Endothelial cell of umbilical vein (primary cell): ENCODE measurements around the gene STK11IP. TPM values are rescaled to one million over a fixed set of nuclear protein-coding genes. Genes with fewer than 3 reads are reported as not detected.

ENCODE experiments used
- BruUV-seq: library from RNA; stranded (reverse); fragments of 400-500 nt; replicated peaks from 2 replicates; lab custom pipeline; 2021; lab: Mats Ljungman, UMichigan
- CTCF ChIA-PET: fragments of 300-600, 350-600 bp; sonication (Branson Sonifier 250); formaldehyde crosslinking; loops from one replicate; lab custom pipeline; 2021; ENCODE audit warnings: antibody characterized with exemption, inconsistent platforms; lab: Charles Lee
- POLR2A ChIA-PET: fragments of 300-600, 350-600 bp; sonication (Branson Sonifier 250); formaldehyde crosslinking; loops from one replicate; lab custom pipeline; 2021; ENCODE audit warnings: antibody characterized with exemption, inconsistent platforms; lab: Charles Lee
- DNase-seq: peaks from one replicate; pipeline ENCODE4 v3.0.0-alpha.2; 2011; ENCODE audit warnings: low read depth, low spot score
- FAIRE-seq: peaks from 2 replicates; lab custom pipeline; 2011; peaks lifted over from hg19 to GRCh38; lab: Jason Lieb, UNC
- H2AFZ ChIP-seq: 2 replicates; pipeline ENCODE4 v1.6.0; 2012; ENCODE audit warnings: low read depth, low read length, control low read depth, inconsistent platforms
- H3K27ac ChIP-seq: 2 replicates; pipeline ENCODE4 v1.5.1; 2011; ENCODE audit warnings: low read depth, mild to moderate bottlenecking, control low read depth, low read length, moderate library complexity; ENCODE audit not compliant: insufficient read depth
- H3K27me3 ChIP-seq, 2 experiments: 2 replicates each; pipeline versions ENCODE4 v1.6.0 to v1.6.1; 2011; ENCODE audit warnings: low read length in 2 of 2, mixed read lengths in 1 of 2; ENCODE audit not compliant: control insufficient read depth in 2 of 2, insufficient read depth in 2 of 2
- H3K36me3 ChIP-seq, 2 experiments: 2 replicates in 1 of 2; 3 replicates in 1 of 2; pipeline ENCODE4 v1.5.1; 2011; ENCODE audit warnings: low read length in 2 of 2, mild to moderate bottlenecking in 1 of 2, moderate library complexity in 1 of 2; ENCODE audit not compliant: control insufficient read depth in 2 of 2, insufficient read depth in 2 of 2; ENCODE audit errors: extremely low read depth in 1 of 2
- H3K4me1 ChIP-seq: 3 replicates; pipeline ENCODE4 v1.5.1; 2011; ENCODE audit warnings: mild to moderate bottlenecking, low read length; ENCODE audit not compliant: control insufficient read depth, insufficient read depth; ENCODE audit errors: extremely low read depth
- H3K4me2 ChIP-seq: 2 replicates; pipeline ENCODE4 v1.6.1; 2011; ENCODE audit warnings: low read length, control low read depth, mixed read lengths; ENCODE audit not compliant: insufficient read depth
- H3K4me3 ChIP-seq, 3 experiments: fragments of 200-600 bp in 1 of 3; sonication (generic), shearing (Covaris generic) in 1 of 3; replicated peaks in 1 of 3; 2 replicates each; pipeline ENCODE4 v1.5.1; 2011 to 2016; ENCODE audit warnings: control low read depth in 3 of 3, low read length in 3 of 3, mild to moderate bottlenecking in 2 of 3, inconsistent platforms in 1 of 3, low read depth in 1 of 3, moderate library complexity in 1 of 3; ENCODE audit not compliant: insufficient read depth in 1 of 3
- H3K79me2 ChIP-seq: 2 replicates; pipeline ENCODE4 v1.6.0; 2012; ENCODE audit warnings: low read length, inconsistent platforms; ENCODE audit not compliant: control insufficient read depth, insufficient read depth
- H3K9ac ChIP-seq: replicated peaks from 2 replicates; pipeline ENCODE3; 2011; ENCODE audit warnings: low read length, control low read depth; ENCODE audit not compliant: insufficient read depth; ENCODE audit errors: extremely low read depth
- H3K9me1 ChIP-seq: replicated peaks from 3 replicates; pipeline ENCODE4 v1.6.0; 2011; ENCODE audit warnings: mild to moderate bottlenecking, low read length; ENCODE audit not compliant: control insufficient read depth, insufficient read depth; ENCODE audit errors: extremely low read depth
- H3K9me3 ChIP-seq: replicated peaks from 2 replicates; pipeline ENCODE4 v1.5.1; 2012; ENCODE audit warnings: low read length, inconsistent platforms; ENCODE audit not compliant: control insufficient read depth, insufficient read depth
- H4K20me1 ChIP-seq: replicated peaks from 2 replicates; pipeline ENCODE3; 2011; ENCODE audit warnings: mild to moderate bottlenecking, low read length; ENCODE audit not compliant: control insufficient read depth, insufficient read depth; ENCODE audit errors: extremely low read depth
- EZH2 ChIP-seq: IDR thresholded peaks from 2 replicates; pipeline ENCODE4 v1.6.1; 2012; ENCODE audit warnings: borderline replicate concordance, low read depth, mild to moderate bottlenecking, moderate library complexity, low read length, inconsistent platforms; ENCODE audit not compliant: severe bottlenecking
- FOS ChIP-seq: IDR thresholded peaks from 2 replicates; pipeline ENCODE4 v1.6.1; 2011; ENCODE audit warnings: mild to moderate bottlenecking, low read length, moderate library complexity, borderline replicate concordance; ENCODE audit not compliant: insufficient read depth
- GATA2 ChIP-seq: IDR thresholded peaks from 2 replicates; pipeline ENCODE4 v1.7.0; 2011; ENCODE audit warnings: low read depth, mild to moderate bottlenecking, moderate library complexity, mixed read lengths, low read length; ENCODE audit not compliant: insufficient read length, insufficient read depth
- JUN ChIP-seq: IDR thresholded peaks from 2 replicates; pipeline ENCODE4 v1.6.1; 2011; ENCODE audit warnings: borderline replicate concordance, low read depth; ENCODE audit not compliant: insufficient read length, insufficient read depth
- MYC ChIP-seq: IDR thresholded peaks from one replicate; pipeline ENCODE4 v1.6.1; 2011; ENCODE audit warnings: mild to moderate bottlenecking, low read depth, low read length
- POLR2A ChIP-seq: IDR thresholded peaks from 2 replicates; pipeline ENCODE4 v1.6.1; 2012; ENCODE audit warnings: low read depth, mild to moderate bottlenecking, control low read depth, low read length
- POLR2AphosphoS5 ChIP-seq: IDR thresholded peaks from 2 replicates; pipeline ENCODE4 v1.6.1; 2012; ENCODE audit warnings: low read depth, mild to moderate bottlenecking, control low read depth, low read length, moderate library complexity; ENCODE audit not compliant: insufficient read depth
- dilution Hi-C: fragments of 300-500 bp; cut with MboI; formaldehyde crosslinking; loops from one replicate; pipeline ENCODE4 v1.15.0; 2019; ENCODE audit warnings: low sequenced_read_pairs; ENCODE audit not compliant: extremely low pct_ligation_motif_present
- intact Hi-C: fragments of 100-400 bp; cut with micrococcal nuclease; formaldehyde crosslinking; loops from one replicate; pipeline ENCODE4 v1.10.0; 2022
- polyA plus RNA-seq, 4 experiments: library from polyadenylated mRNA; depleted of rRNA in 3 of 4; stranded (reverse) in 3 of 4; unstranded in 1 of 4; fragments of >200 nt; gene quantifications; 2 replicates each; pipeline versions ENCODE4 v1.2.1 to v1.2.3, GENCODE V29; 2011 to 2012; ENCODE audit warnings: missing spikeins in 1 of 4
- total RNA-seq: library from RNA; stranded (reverse); gene quantifications from 2 replicates; pipeline ENCODE4 v1.2.3, GENCODE V29; 2021
- TF ChIP-seq, protein P1 (sequence below): IDR thresholded peaks from 2 replicates; pipeline ENCODE4 v1.6.1; 2011; ENCODE audit not compliant: insufficient read depth, insufficient read length
- TF ChIP-seq, protein P2 (sequence below), 2 donors: IDR thresholded peaks; 1 replicate in 1 of 2; 2 replicates in 1 of 2; pipeline ENCODE4 v1.5.1; 2011; ENCODE audit warnings: low read length in 2 of 2, mild to moderate bottlenecking in 2 of 2, moderate library complexity in 2 of 2, control low read depth in 1 of 2, inconsistent platforms in 1 of 2, low read depth in 1 of 2; ENCODE audit not compliant: insufficient read depth in 1 of 2; ENCODE audit errors: extremely low read depth in 1 of 2

STK11IP gene
- total and polyA plus RNA-seq, 2 donors (not counting 3 experiments of a cell fraction or from before 2014, with no cell fraction given) = 17.7 to 19.2 TPM

- H3K9me1 ChIP-seq = no peaks in the 10 kb centered on the region
- DNase-seq = no peak
- no peaks in the 10 kb centered on the region for H3K4me1 ChIP-seq
- no peak overlapping the region for H3K27ac ChIP-seq
- POLR2A ChIA-PET = no interaction called here
- H3K27me3 ChIP-seq = peaks cover 0 to 1% of the 10 kb centered on the region in 2 experiments
- H3K4me3 ChIP-seq = no peak overlapping the region
- H3K4me2 ChIP-seq = no peak overlapping the region
- dilution Hi-C loops = no loop called here
- FAIRE-seq = no peak
- no TSS peak for BruUV-seq
- H3K79me2 ChIP-seq = no peaks in the 10 kb centered on the region
- CTCF ChIA-PET = no interaction called here
- TF ChIP-seq EZH2 (no peak), POLR2A (no peak), FOS (no peak), GATA2 (no peak), MYC (no peak), JUN (no peak), POLR2AphosphoS5 (no peak)
- TF ChIP-seq, protein P1, sequence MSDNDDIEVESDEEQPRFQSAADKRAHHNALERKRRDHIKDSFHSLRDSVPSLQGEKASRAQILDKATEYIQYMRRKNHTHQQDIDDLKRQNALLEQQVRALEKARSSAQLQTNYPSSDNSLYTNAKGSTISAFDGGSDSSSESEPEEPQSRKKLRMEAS = no peak
- TF ChIP-seq, protein P2, sequence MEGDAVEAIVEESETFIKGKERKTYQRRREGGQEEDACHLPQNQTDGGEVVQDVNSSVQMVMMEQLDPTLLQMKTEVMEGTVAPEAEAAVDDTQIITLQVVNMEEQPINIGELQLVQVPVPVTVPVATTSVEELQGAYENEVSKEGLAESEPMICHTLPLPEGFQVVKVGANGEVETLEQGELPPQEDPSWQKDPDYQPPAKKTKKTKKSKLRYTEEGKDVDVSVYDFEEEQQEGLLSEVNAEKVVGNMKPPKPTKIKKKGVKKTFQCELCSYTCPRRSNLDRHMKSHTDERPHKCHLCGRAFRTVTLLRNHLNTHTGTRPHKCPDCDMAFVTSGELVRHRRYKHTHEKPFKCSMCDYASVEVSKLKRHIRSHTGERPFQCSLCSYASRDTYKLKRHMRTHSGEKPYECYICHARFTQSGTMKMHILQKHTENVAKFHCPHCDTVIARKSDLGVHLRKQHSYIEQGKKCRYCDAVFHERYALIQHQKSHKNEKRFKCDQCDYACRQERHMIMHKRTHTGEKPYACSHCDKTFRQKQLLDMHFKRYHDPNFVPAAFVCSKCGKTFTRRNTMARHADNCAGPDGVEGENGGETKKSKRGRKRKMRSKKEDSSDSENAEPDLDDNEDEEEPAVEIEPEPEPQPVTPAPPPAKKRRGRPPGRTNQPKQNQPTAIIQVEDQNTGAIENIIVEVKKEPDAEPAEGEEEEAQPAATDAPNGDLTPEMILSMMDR (IDR thresholded peaks at IDR 0.05; ENCODE audit: extremely low read depth in 1 of 2, insufficient read depth in 1 of 2, low read depth in 1 of 2, low read length in 2 of 2) = no peak
- H2AFZ ChIP-seq = no peak overlapping the region
- H4K20me1 ChIP-seq = no peaks in the 10 kb centered on the region
- H3K36me3 ChIP-seq = no peaks in the 10 kb centered on the region
- intact Hi-C loops = no loop called here
- no peak overlapping the region for H3K9ac ChIP-seq
- no peaks in the 10 kb centered on the region for H3K9me3 ChIP-seq
Measured at GRCh38 chr2:219663116-219663762, 65.6 kb downstream of the STK11IP start.
